CD4-positive, alpha-beta T cell treated with Interleukin-15 for 4 hours (primary cell): ENCODE data around the gene COLQ.
"Not testable (repeated sequence)": the region's sequence is repeated elsewhere in the genome, so short reads cannot be mapped to it uniquely, and the experiment has no call there.

Experiments
- DNase-seq: peaks from one replicate; pipeline ENCODE4 v3.0.0-alpha.2; 2020; ENCODE audit warnings: low spot score

COLQ gene

GRCh38 chr3:15426579-15427118, 94.9 kb downstream of the COLQ start:
- DNase-seq, result no peak

GRCh38 chr3:15420871-15421270, 100.6 kb downstream of the COLQ start:
- no peak for DNase-seq

GRCh38 chr3:15410966-15411365, 110.5 kb downstream of the COLQ start:
- DNase-seq, result not testable (repeated sequence)

GRCh38 chr3:15409774-15410173, 111.7 kb downstream of the COLQ start:
- no peak for DNase-seq

GRCh38 chr3:15409239-15409638, 112.3 kb downstream of the COLQ start:
- no peak for DNase-seq

GRCh38 chr3:15405448-15406050, 116.0 kb downstream of the COLQ start:
- DNase-seq, result peak; percentile 56

GRCh38 chr3:15404767-15405166, 116.7 kb downstream of the COLQ start:
- DNase-seq, result no peak

- no peak for DNase-seq
These were observed 117.5 kb downstream of the COLQ start for GRCh38 chr3:15403965-15404364.

GRCh38 chr3:15403495-15403894, 118.0 kb downstream of the COLQ start:
- DNase-seq, result no peak

- no peak for DNase-seq
These were observed 119.6 kb downstream of the COLQ start for GRCh38 chr3:15401936-15402335.
